Nephron (organoid): ENCODE data around the gene TP53I3.

Experiments
- H3K27ac Mint-ChIP-seq, 3 experiments: 2 replicates each; pipeline ENCODE4 v1.8.0; 2020; ENCODE audit warnings: mixed read lengths in 3 of 3, mild to moderate bottlenecking in 2 of 3, moderate library complexity in 1 of 3
- H3K27me3 Mint-ChIP-seq: 2 replicates; pipeline ENCODE4 v1.8.0; 2021; ENCODE audit warnings: low read depth, mild to moderate bottlenecking, moderate library complexity, mixed read lengths
- H3K36me3 Mint-ChIP-seq: 2 replicates; pipeline ENCODE4 v1.8.0; 2020; ENCODE audit warnings: low read depth, mixed read lengths
- H3K4me1 Mint-ChIP-seq: 2 replicates; pipeline ENCODE4 v1.8.0; 2020; ENCODE audit warnings: mixed read lengths
- H3K4me3 Mint-ChIP-seq, 3 experiments: 2 replicates each; pipeline ENCODE4 v1.8.0; 2020; ENCODE audit warnings: mild to moderate bottlenecking in 3 of 3, mixed read lengths in 3 of 3, moderate library complexity in 2 of 3
- H3K9me3 Mint-ChIP-seq: 2 replicates; pipeline ENCODE4 v1.8.0; 2020; ENCODE audit warnings: mixed read lengths
- CTCF ChIP-seq, 3 experiments: fragments of 200-600 bp; sonication (generic); IDR thresholded peaks; one replicate each; pipeline ENCODE4 v1.5.0; 2021; ENCODE audit warnings: antibody characterized with exemption in 3 of 3; ENCODE audit not compliant: unreplicated experiment in 3 of 3

TP53I3 gene

GRCh38 chr2:24082787-24083566, 1.7 kb downstream of the TP53I3 start:
- Mint-ChIP-seq H3K4me1 (peaks cover 37% of the 10 kb centered on the region), H3K36me3 (peaks cover 36% of the 10 kb centered on the region), H3K4me3 (peak overlapping the region; percentile 90 to 96 (median 93)), H3K27me3 (peaks cover 3% of the 10 kb centered on the region), H3K9me3 (no peaks in the 10 kb centered on the region), H3K27ac (peak overlapping the region; percentile 98 to 99 (median 99))
- TF ChIP-seq CTCF (IDR thresholded peaks at IDR 0.05; ENCODE audit: unreplicated experiment in 3 of 3) = no peak

GRCh38 chr2:24080701-24081100, 3.9 kb downstream of the TP53I3 start:
- peak overlapping the region; percentile 79 to 92 (median 86) for H3K27ac Mint-ChIP-seq
- H3K36me3 Mint-ChIP-seq = peaks cover 36% of the 10 kb centered on the region
- no peak for TF ChIP-seq CTCF (IDR thresholded peaks at IDR 0.05; ENCODE audit: unreplicated experiment in 3 of 3)
- peak overlapping the region in 2 of 3 experiments; percentile 37 to 71 for H3K4me3 Mint-ChIP-seq
- H3K27me3 Mint-ChIP-seq = peaks cover 4% of the 10 kb centered on the region
- H3K4me1 Mint-ChIP-seq = peaks cover 51% of the 10 kb centered on the region
- H3K9me3 Mint-ChIP-seq = no peaks in the 10 kb centered on the region

- peaks cover 41% of the 10 kb centered on the region for H3K36me3 Mint-ChIP-seq
- TF ChIP-seq CTCF (IDR thresholded peaks at IDR 0.05; ENCODE audit: unreplicated experiment in 3 of 3) = no peak
- peaks cover 4% of the 10 kb centered on the region for H3K27me3 Mint-ChIP-seq
- no peaks in the 10 kb centered on the region for H3K9me3 Mint-ChIP-seq
- peak overlapping the region; percentile 93 to 98 (median 96) for H3K27ac Mint-ChIP-seq
- peak overlapping the region; percentile 97 to 98 (median 97) for H3K4me3 Mint-ChIP-seq
- peaks cover 50% of the 10 kb centered on the region for H3K4me1 Mint-ChIP-seq
Measured at GRCh38 chr2:24077879-24078278, 6.8 kb downstream of the TP53I3 start.

- Mint-ChIP-seq H3K27me3 (peaks cover 4% of the 10 kb centered on the region), H3K4me1 (peaks cover 48% of the 10 kb centered on the region), H3K36me3 (peaks cover 41% of the 10 kb centered on the region), H3K27ac (peak overlapping the region; percentile 93 to 98 (median 96)), H3K4me3 (peak overlapping the region; percentile 97 to 98 (median 97)), H3K9me3 (no peaks in the 10 kb centered on the region)
- no peak for TF ChIP-seq CTCF (IDR thresholded peaks at IDR 0.05; ENCODE audit: unreplicated experiment in 3 of 3)
Measured at GRCh38 chr2:24077535-24077877, 7.1 kb downstream of the TP53I3 start.

DNA sequence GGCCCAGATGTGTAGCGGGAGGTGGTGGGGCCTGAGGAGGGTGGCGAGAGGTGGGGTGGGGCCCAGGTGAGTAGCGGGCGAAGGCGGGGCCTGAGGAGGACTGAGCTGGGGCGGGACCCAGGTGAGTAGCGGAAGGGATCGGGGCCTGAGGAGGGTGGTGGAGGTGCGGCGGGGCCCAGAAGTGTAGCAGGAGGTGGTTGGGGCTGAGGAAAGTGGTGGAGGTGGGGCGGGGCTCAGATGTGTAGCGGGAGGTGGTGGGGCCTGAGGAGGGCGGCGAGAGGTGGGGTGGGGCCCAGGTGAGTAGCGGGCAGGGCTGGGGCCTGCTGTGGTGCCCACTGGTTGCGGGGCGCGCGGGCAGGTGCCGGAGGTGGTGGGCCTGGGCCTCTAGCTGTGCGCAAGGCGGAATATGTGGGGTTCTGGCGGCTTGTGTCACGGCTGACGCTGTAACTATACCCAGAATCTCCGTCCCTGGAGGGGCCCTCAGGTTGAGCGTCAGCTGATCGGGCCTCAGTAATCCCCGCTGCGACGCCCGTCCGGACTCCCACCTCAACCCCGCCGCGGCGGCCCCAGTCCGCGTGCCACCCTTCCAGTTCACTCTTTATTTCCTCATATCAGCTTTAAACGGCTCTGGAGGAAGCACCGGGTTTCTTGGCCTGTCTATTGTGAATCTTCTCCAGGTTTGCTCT, 7.6 kb downstream of the TP53I3 start:
- Mint-ChIP-seq H3K4me1 (peaks cover 43% of the 10 kb centered on the region), H3K27me3 (peaks cover 4% of the 10 kb centered on the region), H3K36me3 (peaks cover 40% of the 10 kb centered on the region), H3K9me3 (no peaks in the 10 kb centered on the region), H3K4me3 (peak overlapping the region; percentile 97 to 98 (median 97)), H3K27ac (peak overlapping the region; percentile 93 to 98 (median 98))
- no peak for TF ChIP-seq CTCF (IDR thresholded peaks at IDR 0.05; ENCODE audit: unreplicated experiment in 3 of 3)
